ENCODE results near the gene ACKR1.

ACKR1 gene

DNA sequence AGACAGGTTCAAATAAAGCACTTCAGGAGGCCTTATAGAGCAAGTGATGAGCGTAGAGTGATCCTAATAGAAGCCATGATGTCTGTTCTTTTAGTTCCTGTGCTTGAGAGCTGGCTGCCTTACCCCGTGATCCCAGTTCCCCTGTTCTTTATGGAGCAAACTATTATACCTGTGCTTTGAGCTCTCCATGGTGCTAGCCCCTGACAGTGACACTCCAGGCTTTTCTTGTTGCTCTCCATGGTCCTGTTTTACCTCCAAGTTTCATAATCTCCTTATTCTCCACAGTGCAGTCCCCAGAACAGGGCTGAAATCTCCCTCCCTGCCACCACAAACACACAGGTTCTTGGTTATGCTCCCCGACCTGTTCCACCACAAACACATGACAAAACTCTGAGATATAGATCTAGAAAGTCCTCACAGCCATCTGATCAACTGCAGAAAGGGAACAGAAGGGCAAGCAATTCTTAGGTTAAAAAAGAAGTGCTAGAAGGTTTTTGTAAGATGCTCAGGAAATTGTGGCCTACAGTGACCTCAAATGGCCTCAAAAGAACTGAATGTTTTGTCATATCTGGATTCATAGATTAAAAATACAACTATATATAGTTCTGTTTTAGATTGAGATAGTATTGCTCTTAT, 27.3 kb upstream of the ACKR1 start:
- Histone ChIP-seq H3K36me3 (ENCODE audit: insufficient read depth, low read length) (no peaks in the 10 kb centered on the region), H3F3A (ENCODE audit: insufficient read depth, low read length) (no peaks in the 10 kb centered on the region), H3K4me2 (ENCODE audit: low read length) (no peak overlapping the region), H2AFZ (ENCODE audit: low read length) (no peak overlapping the region), H3K4me3 (ENCODE audit: low read depth, low read length, poor library complexity, severe bottlenecking) (no peak overlapping the region), H3K27me3 (ENCODE audit: insufficient read depth, low read length) (no peaks in the 10 kb centered on the region), H3K79me2 (ENCODE audit: insufficient read depth, low read length) (no peaks in the 10 kb centered on the region), H3K9me3 (ENCODE audit: low read length) (no peaks in the 10 kb centered on the region), H3K4me1 (ENCODE audit: insufficient read depth, low read length, severe bottlenecking) (no peaks in the 10 kb centered on the region), H3K27ac (ENCODE audit: low read depth, low read length, poor library complexity, severe bottlenecking) (no peak overlapping the region), H3K9me2 (ENCODE audit: low read depth, low read length) (no peaks in the 10 kb centered on the region), H3K9ac (ENCODE audit: low read length) (no peak overlapping the region), H4K20me1 (ENCODE audit: insufficient read depth, low read length) (no peaks in the 10 kb centered on the region)
- TF ChIP-seq EZH2 (IDR thresholded peaks at IDR 0.05; ENCODE audit: borderline replicate concordance, low read length): no peak
- TF ChIP-seq, protein P1, sequence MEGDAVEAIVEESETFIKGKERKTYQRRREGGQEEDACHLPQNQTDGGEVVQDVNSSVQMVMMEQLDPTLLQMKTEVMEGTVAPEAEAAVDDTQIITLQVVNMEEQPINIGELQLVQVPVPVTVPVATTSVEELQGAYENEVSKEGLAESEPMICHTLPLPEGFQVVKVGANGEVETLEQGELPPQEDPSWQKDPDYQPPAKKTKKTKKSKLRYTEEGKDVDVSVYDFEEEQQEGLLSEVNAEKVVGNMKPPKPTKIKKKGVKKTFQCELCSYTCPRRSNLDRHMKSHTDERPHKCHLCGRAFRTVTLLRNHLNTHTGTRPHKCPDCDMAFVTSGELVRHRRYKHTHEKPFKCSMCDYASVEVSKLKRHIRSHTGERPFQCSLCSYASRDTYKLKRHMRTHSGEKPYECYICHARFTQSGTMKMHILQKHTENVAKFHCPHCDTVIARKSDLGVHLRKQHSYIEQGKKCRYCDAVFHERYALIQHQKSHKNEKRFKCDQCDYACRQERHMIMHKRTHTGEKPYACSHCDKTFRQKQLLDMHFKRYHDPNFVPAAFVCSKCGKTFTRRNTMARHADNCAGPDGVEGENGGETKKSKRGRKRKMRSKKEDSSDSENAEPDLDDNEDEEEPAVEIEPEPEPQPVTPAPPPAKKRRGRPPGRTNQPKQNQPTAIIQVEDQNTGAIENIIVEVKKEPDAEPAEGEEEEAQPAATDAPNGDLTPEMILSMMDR (IDR thresholded peaks at IDR 0.05; ENCODE audit: low read length): no peak

DNA sequence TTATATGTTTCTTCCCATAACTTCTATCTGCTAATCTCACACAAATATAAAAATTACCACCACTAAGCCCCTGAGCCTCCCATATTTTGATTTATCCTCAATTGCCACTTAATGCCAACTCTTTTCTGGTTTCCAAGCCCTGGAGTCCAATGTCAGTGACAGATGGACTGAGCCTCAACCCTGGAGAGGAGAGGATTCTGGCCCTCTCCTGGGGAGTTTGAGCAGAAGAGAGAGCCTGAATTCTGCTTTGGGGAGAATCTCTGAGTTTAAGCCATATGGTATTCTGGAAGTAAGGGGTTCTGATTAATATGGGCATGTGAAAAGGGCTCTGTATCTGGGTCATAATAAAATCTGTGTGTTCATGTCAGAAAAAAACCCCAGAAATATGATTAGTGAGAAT, 24.8 kb upstream of the ACKR1 start:
- Histone ChIP-seq H3K4me1 (ENCODE audit: insufficient read depth, low read length, severe bottlenecking) (no peaks in the 10 kb centered on the region), H3K4me2 (ENCODE audit: low read length) (no peak overlapping the region), H4K20me1 (ENCODE audit: insufficient read depth, low read length) (no peaks in the 10 kb centered on the region), H3K4me3 (ENCODE audit: low read depth, low read length, poor library complexity, severe bottlenecking) (no peak overlapping the region), H3K27ac (ENCODE audit: low read depth, low read length, poor library complexity, severe bottlenecking) (no peak overlapping the region), H3F3A (ENCODE audit: insufficient read depth, low read length) (no peaks in the 10 kb centered on the region), H3K79me2 (ENCODE audit: insufficient read depth, low read length) (no peaks in the 10 kb centered on the region), H3K9me3 (ENCODE audit: low read length) (no peaks in the 10 kb centered on the region), H3K27me3 (ENCODE audit: insufficient read depth, low read length) (no peaks in the 10 kb centered on the region), H3K9me2 (ENCODE audit: low read depth, low read length) (no peaks in the 10 kb centered on the region), H2AFZ (ENCODE audit: low read length) (no peak overlapping the region), H3K36me3 (ENCODE audit: insufficient read depth, low read length) (no peaks in the 10 kb centered on the region), H3K9ac (ENCODE audit: low read length) (no peak overlapping the region)
- TF ChIP-seq, protein P1 (IDR thresholded peaks at IDR 0.05; ENCODE audit: low read length): no peak
- TF ChIP-seq EZH2 (IDR thresholded peaks at IDR 0.05; ENCODE audit: borderline replicate concordance, low read length): no peak

DNA sequence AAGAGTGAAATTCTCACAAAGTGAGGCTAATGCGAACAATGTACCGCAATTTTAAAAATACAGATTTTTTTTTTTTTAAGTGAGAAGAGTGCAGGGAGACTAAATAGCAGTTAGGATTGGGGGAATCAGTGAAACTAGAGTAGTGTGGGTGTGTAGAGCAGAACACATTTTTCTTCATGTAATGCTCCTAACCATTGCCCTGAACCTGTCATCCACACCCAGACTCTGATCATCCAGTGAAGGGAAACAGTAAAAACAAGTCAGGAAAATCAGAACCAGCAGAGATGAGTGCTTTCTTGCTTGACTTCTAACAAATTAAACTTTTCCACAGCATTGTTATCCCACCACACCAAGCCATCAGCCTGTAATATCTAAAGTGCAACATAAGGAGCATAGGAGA, 24.2 kb upstream of the ACKR1 start:
- Histone ChIP-seq H2AFZ (ENCODE audit: low read length) (no peak overlapping the region), H3K27ac (ENCODE audit: low read depth, low read length, poor library complexity, severe bottlenecking) (no peak overlapping the region), H3K9me3 (ENCODE audit: low read length) (no peaks in the 10 kb centered on the region), H3K9me2 (ENCODE audit: low read depth, low read length) (no peaks in the 10 kb centered on the region), H3K4me2 (ENCODE audit: low read length) (no peak overlapping the region), H4K20me1 (ENCODE audit: insufficient read depth, low read length) (no peaks in the 10 kb centered on the region), H3K9ac (ENCODE audit: low read length) (no peak overlapping the region), H3K27me3 (ENCODE audit: insufficient read depth, low read length) (no peaks in the 10 kb centered on the region), H3K4me1 (ENCODE audit: insufficient read depth, low read length, severe bottlenecking) (no peaks in the 10 kb centered on the region), H3K36me3 (ENCODE audit: insufficient read depth, low read length) (no peaks in the 10 kb centered on the region), H3K79me2 (ENCODE audit: insufficient read depth, low read length) (no peaks in the 10 kb centered on the region), H3F3A (ENCODE audit: insufficient read depth, low read length) (no peaks in the 10 kb centered on the region), H3K4me3 (ENCODE audit: low read depth, low read length, poor library complexity, severe bottlenecking) (no peak overlapping the region)
- TF ChIP-seq EZH2 (IDR thresholded peaks at IDR 0.05; ENCODE audit: borderline replicate concordance, low read length): no peak
- TF ChIP-seq, protein P1 (IDR thresholded peaks at IDR 0.05; ENCODE audit: low read length): no peak

All from OCI-LY1 (cell line).